Trophoblast cell (in vitro differentiated cells and primary cell): ENCODE data around the gene MZT2B.

Source experiments
- DNase-seq, 2 donors: peaks; one replicate each; pipeline ENCODE4 v3.0.0-alpha.2; 2016
- H2AFZ ChIP-seq: 2 replicates; pipeline ENCODE4 v1.6.1; 2013; ENCODE audit warnings: low read length, moderate library complexity, mild to moderate bottlenecking; ENCODE audit not compliant: insufficient read depth, poor library complexity
- H2AK5ac ChIP-seq: 2 replicates; pipeline ENCODE4 v1.6.1; 2013; ENCODE audit warnings: mild to moderate bottlenecking, low read length
- H2BK120ac ChIP-seq: 2 replicates; pipeline ENCODE4 v1.6.1; 2013; ENCODE audit warnings: low read length, mild to moderate bottlenecking, moderate library complexity; ENCODE audit not compliant: insufficient read depth, poor library complexity
- H2BK12ac ChIP-seq: 2 replicates; pipeline ENCODE4 v1.6.1; 2013; ENCODE audit warnings: mild to moderate bottlenecking, low read length, moderate library complexity
- H2BK5ac ChIP-seq: 2 replicates; pipeline ENCODE4 v1.6.1; 2013; ENCODE audit warnings: low read length, low read depth, moderate library complexity, mild to moderate bottlenecking; ENCODE audit not compliant: poor library complexity
- H3K14ac ChIP-seq: 2 replicates; pipeline ENCODE4 v1.6.1; 2013; ENCODE audit warnings: mild to moderate bottlenecking, low read length
- H3K18ac ChIP-seq: 2 replicates; pipeline ENCODE4 v1.6.1; 2013; ENCODE audit warnings: mild to moderate bottlenecking, low read length
- H3K23ac ChIP-seq: 2 replicates; pipeline ENCODE4 v1.6.1; 2013; ENCODE audit warnings: low read length
- H3K27ac ChIP-seq: 2 replicates; pipeline ENCODE4 v1.5.1; 2013; ENCODE audit warnings: low read depth, mild to moderate bottlenecking, inconsistent platforms, low read length, moderate library complexity
- H3K27me3 ChIP-seq: 2 replicates; pipeline ENCODE4 v1.6.1; 2013; ENCODE audit warnings: inconsistent platforms, mild to moderate bottlenecking, low read length, moderate library complexity; ENCODE audit not compliant: insufficient read depth
- H3K36me3 ChIP-seq, 2 experiments: 1 replicate in 1 of 2; 2 replicates in 1 of 2; pipeline ENCODE4 v1.6.1; 2013; ENCODE audit warnings: low read length in 2 of 2, mild to moderate bottlenecking in 2 of 2, moderate library complexity in 1 of 2; ENCODE audit not compliant: insufficient read depth in 2 of 2, control insufficient read depth in 1 of 2
- H3K4ac ChIP-seq: 2 replicates; pipeline ENCODE4 v1.6.1; 2013; ENCODE audit warnings: low read depth, mild to moderate bottlenecking, low read length, moderate library complexity
- H3K4me1 ChIP-seq, 2 experiments: 1 replicate in 1 of 2; 2 replicates in 1 of 2; pipeline ENCODE4 v1.6.1; 2013; ENCODE audit warnings: low read length in 2 of 2, mild to moderate bottlenecking in 2 of 2, moderate library complexity in 1 of 2; ENCODE audit not compliant: insufficient read depth in 2 of 2, control insufficient read depth in 1 of 2
- H3K4me2 ChIP-seq: 2 replicates; pipeline ENCODE4 v1.6.1; 2013; ENCODE audit warnings: inconsistent platforms, mild to moderate bottlenecking, low read length, moderate library complexity
- H3K4me3 ChIP-seq: 2 replicates; pipeline ENCODE4 v1.5.1; 2013; ENCODE audit warnings: mild to moderate bottlenecking, low read depth, low read length, inconsistent platforms
- H3K79me1 ChIP-seq: one replicate; pipeline ENCODE4 v1.6.1; 2013; ENCODE audit warnings: low read length
- H3K79me2 ChIP-seq: 2 replicates; pipeline ENCODE4 v1.6.1; 2013; ENCODE audit warnings: low read length, mild to moderate bottlenecking; ENCODE audit not compliant: control insufficient read depth, insufficient read depth, poor library complexity
- H3K9ac ChIP-seq: 2 replicates; pipeline ENCODE4 v1.6.1; 2013; ENCODE audit warnings: mild to moderate bottlenecking, low read length
- H3K9me3 ChIP-seq: 2 replicates; pipeline ENCODE4 v1.6.1; 2013; ENCODE audit warnings: low read depth, mild to moderate bottlenecking, control low read depth, inconsistent platforms, low read length; ENCODE audit not compliant: insufficient read depth
- H4K12ac ChIP-seq: 2 replicates; pipeline ENCODE4 v1.6.1; 2013; ENCODE audit warnings: low read depth, mild to moderate bottlenecking, low read length, moderate library complexity
- H4K8ac ChIP-seq: 2 replicates; pipeline ENCODE4 v1.6.1; 2013; ENCODE audit warnings: low read depth, mild to moderate bottlenecking, low read length, moderate library complexity
- H4K91ac ChIP-seq: one replicate; pipeline ENCODE4 v1.6.1; 2013; ENCODE audit warnings: low read depth, mild to moderate bottlenecking, low read length, moderate library complexity
- WGBS: extraction: QIAGEN DNeasy Blood & Tissue Kit; methylation state at CpG from one replicate; pipeline ENCODE4 v1.1.7; 2013; ENCODE audit warnings: missing lambda C conversion rate; ENCODE audit not compliant: insufficient read length, insufficient coverage; ENCODE audit errors: extremely low coverage; 5-methylcytosine and 5-hydroxymethylcytosine counted together

The MZT2B gene

GRCh38 chr2:130183512-130184373 lies 1.7 kb downstream of the MZT2B start:
- H3K4ac ChIP-seq = peak overlapping the region; percentile 19
- H3K36me3 ChIP-seq = peaks cover 13 to 15% of the 10 kb centered on the region in 2 experiments
- no peaks in the 10 kb centered on the region for H3K9me3 ChIP-seq
- no peak overlapping the region for H2BK12ac ChIP-seq
- H3K9ac ChIP-seq = no peak overlapping the region
- no peak overlapping the region for H2AK5ac ChIP-seq
- H4K91ac ChIP-seq = no peak overlapping the region
- H3K79me2 ChIP-seq = peaks cover 22% of the 10 kb centered on the region
- H3K27me3 ChIP-seq = no peaks in the 10 kb centered on the region
- no peak overlapping the region for H2AFZ ChIP-seq
- H3K18ac ChIP-seq = no peak overlapping the region
- no peak overlapping the region for H3K4me2 ChIP-seq
- H3K79me1 ChIP-seq = peaks cover 12% of the 10 kb centered on the region
- H4K8ac ChIP-seq = no peak overlapping the region
- H3K27ac ChIP-seq = no peak overlapping the region
- H2BK120ac ChIP-seq = no peak overlapping the region
- no CpG with 5 or more reads among the region's 26 CpGs for WGBS
- H3K4me1 ChIP-seq = peaks cover 5 to 9% of the 10 kb centered on the region in 2 experiments
- no peak overlapping the region for H3K23ac ChIP-seq
- DNase-seq = no peak
- no peak overlapping the region for H2BK5ac ChIP-seq
- H3K4me3 ChIP-seq = no peak overlapping the region
- no peak overlapping the region for H4K12ac ChIP-seq
- no peak overlapping the region for H3K14ac ChIP-seq

GRCh38 chr2:130185436-130185835 lies 3.4 kb downstream of the MZT2B start:
- Histone ChIP-seq H2BK12ac (no peak overlapping the region), H3K9ac (no peak overlapping the region), H3K79me1 (peaks cover 12% of the 10 kb centered on the region), H3K4me1 (peaks cover 2 to 9% of the 10 kb centered on the region in 2 experiments), H3K36me3 (peaks cover 9 to 11% of the 10 kb centered on the region in 2 experiments), H4K8ac (no peak overlapping the region), H4K12ac (no peak overlapping the region), H3K18ac (no peak overlapping the region), H3K14ac (no peak overlapping the region), H2BK5ac (no peak overlapping the region), H2AK5ac (no peak overlapping the region), H4K91ac (no peak overlapping the region), H3K4me2 (no peak overlapping the region), H3K27me3 (no peaks in the 10 kb centered on the region), H2BK120ac (no peak overlapping the region), H3K4ac (no peak overlapping the region), H2AFZ (no peak overlapping the region), H3K9me3 (no peaks in the 10 kb centered on the region), H3K4me3 (no peak overlapping the region), H3K79me2 (peaks cover 14% of the 10 kb centered on the region), H3K27ac (no peak overlapping the region), H3K23ac (no peak overlapping the region)
- WGBS = no CpG with 5 or more reads among the region's 10 CpGs
- DNase-seq = no peak

GRCh38 chr2:130185896-130186295 lies 3.8 kb downstream of the MZT2B start:
- H2AK5ac ChIP-seq = no peak overlapping the region
- no peak overlapping the region for H4K12ac ChIP-seq
- no peak overlapping the region for H4K91ac ChIP-seq
- H2AFZ ChIP-seq = no peak overlapping the region
- H3K14ac ChIP-seq = no peak overlapping the region
- no peak overlapping the region for H3K4me2 ChIP-seq
- no peak overlapping the region for H3K18ac ChIP-seq
- H4K8ac ChIP-seq = no peak overlapping the region
- no peaks in the 10 kb centered on the region for H3K27me3 ChIP-seq
- peaks cover 12% of the 10 kb centered on the region for H3K79me1 ChIP-seq
- WGBS = no CpG with 5 or more reads among the region's 4 CpGs
- no peak overlapping the region for H3K9ac ChIP-seq
- H3K4ac ChIP-seq = no peak overlapping the region
- H2BK5ac ChIP-seq = no peak overlapping the region
- H2BK120ac ChIP-seq = no peak overlapping the region
- no peak overlapping the region for H3K4me3 ChIP-seq
- H2BK12ac ChIP-seq = no peak overlapping the region
- peaks cover 0 to 9% of the 10 kb centered on the region in 2 experiments for H3K4me1 ChIP-seq
- peaks cover 9 to 11% of the 10 kb centered on the region in 2 experiments for H3K36me3 ChIP-seq
- no peak overlapping the region for H3K23ac ChIP-seq
- no peak overlapping the region for H3K27ac ChIP-seq
- H3K9me3 ChIP-seq = no peaks in the 10 kb centered on the region
- DNase-seq = no peak
- H3K79me2 ChIP-seq = peaks cover 10% of the 10 kb centered on the region

- H3K9me3 ChIP-seq = no peaks in the 10 kb centered on the region
- H3K4me3 ChIP-seq = no peak overlapping the region
- H4K91ac ChIP-seq = no peak overlapping the region
- H3K79me1 ChIP-seq = peaks cover 7% of the 10 kb centered on the region
- no peak overlapping the region for H3K4me2 ChIP-seq
- no peak overlapping the region for H3K27ac ChIP-seq
- DNase-seq = peak in 1 of 2 donors; percentile 53
- H3K27me3 ChIP-seq = no peaks in the 10 kb centered on the region
- WGBS = no CpG with 5 or more reads among the region's 5 CpGs
- H2BK5ac ChIP-seq = no peak overlapping the region
- H3K14ac ChIP-seq = no peak overlapping the region
- peaks cover 5% of the 10 kb centered on the region for H3K79me2 ChIP-seq
- no peak overlapping the region for H3K9ac ChIP-seq
- no peak overlapping the region for H3K23ac ChIP-seq
- no peak overlapping the region for H2BK120ac ChIP-seq
- H2AK5ac ChIP-seq = no peak overlapping the region
- H2BK12ac ChIP-seq = no peak overlapping the region
- H3K4me1 ChIP-seq = peaks cover 0 to 9% of the 10 kb centered on the region in 2 experiments
- H4K8ac ChIP-seq = no peak overlapping the region
- no peak overlapping the region for H2AFZ ChIP-seq
- no peak overlapping the region for H3K18ac ChIP-seq
- H3K4ac ChIP-seq = no peak overlapping the region
- H3K36me3 ChIP-seq = peaks cover 11% of the 10 kb centered on the region in 2 experiments
- no peak overlapping the region for H4K12ac ChIP-seq
Measured at GRCh38 chr2:130186391-130186790, 4.3 kb downstream of the MZT2B start.
